NCI-H128 (cell line): ENCODE measurements around the gene RAPGEF1.
A peak's percentile ranks its signal among the peaks of the same experiment; 100 is the strongest.
"Not testable (repeated sequence)": the region's sequence is repeated elsewhere in the genome, so short reads cannot be mapped to it uniquely, and the experiment has no call there.

Source experiments
- DNase-seq: peaks from one replicate; lab custom pipeline; 2025; ENCODE audit not compliant: unreplicated experiment; lab: John Stamatoyannopoulos, UW

Gene RAPGEF1

GRCh38 chr9:131739959-131740648 is at the start of gene RAPGEF1:
RAPGEF1 (minus strand) TSS chr9:131740076; CDS start chr9:131739830, 246 bp downstream.
- no peak for DNase-seq

GRCh38 chr9:131788851-131789250 is 49.0 kb upstream of the RAPGEF1 start:
- no peak for DNase-seq

GRCh38 chr9:131787838-131788237 is 48.0 kb upstream of the RAPGEF1 start:
- no peak for DNase-seq

GRCh38 chr9:131784748-131785501 is 45.0 kb upstream of the RAPGEF1 start:
- no peak for DNase-seq

- DNase-seq = no peak
Observed at GRCh38 chr9:131781069-131781468, 41.2 kb upstream of the RAPGEF1 start.

GRCh38 chr9:131776473-131776872 is 36.6 kb upstream of the RAPGEF1 start:
- DNase-seq = no peak

GRCh38 chr9:131776036-131776435 is 36.2 kb upstream of the RAPGEF1 start:
- DNase-seq = no peak

GRCh38 chr9:131774636-131775035 is 34.8 kb upstream of the RAPGEF1 start:
- no peak for DNase-seq

GRCh38 chr9:131773911-131774379 is 34.1 kb upstream of the RAPGEF1 start:
- DNase-seq = no peak

- no peak for DNase-seq
Observed at GRCh38 chr9:131772940-131773339, 33.1 kb upstream of the RAPGEF1 start.

- DNase-seq = no peak
Observed at GRCh38 chr9:131771646-131772045, 31.8 kb upstream of the RAPGEF1 start.

- DNase-seq = no peak
Observed at GRCh38 chr9:131769361-131769760, 29.5 kb upstream of the RAPGEF1 start.

GRCh38 chr9:131764568-131764967 is 24.7 kb upstream of the RAPGEF1 start:
- DNase-seq = no peak

- peak; percentile 30 for DNase-seq
Observed at GRCh38 chr9:131762356-131762932, 22.6 kb upstream of the RAPGEF1 start.

GRCh38 chr9:131759017-131759647 is 19.3 kb upstream of the RAPGEF1 start:
- DNase-seq = peak; percentile 65

- no peak for DNase-seq
Observed at GRCh38 chr9:131757549-131757948, 17.7 kb upstream of the RAPGEF1 start.

GRCh38 chr9:131755541-131756198 is 15.8 kb upstream of the RAPGEF1 start:
- peak; percentile 78 for DNase-seq

GRCh38 chr9:131754846-131755245 is 15.0 kb upstream of the RAPGEF1 start:
- no peak for DNase-seq

GRCh38 chr9:131753751-131754150 is 13.9 kb upstream of the RAPGEF1 start:
- not testable (repeated sequence) for DNase-seq

- DNase-seq = no peak
Observed at GRCh38 chr9:131752231-131752884, 12.5 kb upstream of the RAPGEF1 start.
